HEK293 (cell line): ENCODE results near the gene SPON1.

Experiments used
- HOXA7 ChIP-seq: sonication (generic); formaldehyde crosslinking; IDR thresholded peaks from 2 replicates; pipeline ENCODE4 v1.8.1; 2022; ENCODE audit warnings: missing genetic modification reagents, borderline replicate concordance
- PRDM1 ChIP-seq: fragments of 450-650 bp; formaldehyde crosslinking; IDR thresholded peaks from 2 replicates; pipeline ENCODE4; 2016; ENCODE audit warnings: missing biosample characterization, missing genetic modification characterization
- ZFP37 ChIP-seq: fragments of 450-650 bp; formaldehyde crosslinking; IDR thresholded peaks from 2 replicates; pipeline ENCODE4 v1.5.1; 2016; ENCODE audit warnings: missing biosample characterization, missing genetic modification characterization
- ZNF174 ChIP-seq: fragments of 450-650 bp; formaldehyde crosslinking; IDR thresholded peaks from 2 replicates; pipeline ENCODE4 v1.5.0; 2017; ENCODE audit warnings: missing biosample characterization, mild to moderate bottlenecking, missing genetic modification characterization
- TF ChIP-seq, protein P1 (sequence below): fragments of 450-650 bp; formaldehyde crosslinking; IDR thresholded peaks from 2 replicates; pipeline ENCODE4 v1.5.1; 2016; ENCODE audit warnings: missing biosample characterization, missing genetic modification characterization, low read depth
- TF ChIP-seq, protein P2 (sequence below): fragments of 450-650 bp; formaldehyde crosslinking; IDR thresholded peaks from 2 replicates; pipeline ENCODE4 v1.5.1; 2016; ENCODE audit warnings: missing biosample characterization, missing genetic modification characterization

DNA sequence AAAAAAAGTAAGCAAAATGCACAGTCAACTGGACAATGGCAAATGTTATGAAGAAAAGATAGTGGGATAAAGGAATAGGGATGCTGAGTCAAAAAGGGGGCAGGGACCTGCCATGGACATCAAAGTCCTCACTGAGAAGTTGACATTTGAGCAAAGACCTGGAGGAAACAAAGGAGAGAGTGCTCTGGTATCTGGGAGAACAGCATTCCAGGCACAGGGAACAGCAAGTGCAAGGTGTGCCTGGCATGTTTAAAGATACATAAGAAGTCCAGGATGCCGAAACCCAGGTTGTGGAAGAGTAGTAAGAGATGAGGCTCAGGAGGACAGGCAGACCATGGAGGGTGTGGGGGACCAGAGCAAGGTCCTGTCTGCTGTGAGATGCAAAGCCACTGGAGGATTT is 273.2 kb downstream of the SPON1 start:
- TF ChIP-seq ZNF174 (tag by site-specific recombination) = no peak
- TF ChIP-seq, protein P1, sequence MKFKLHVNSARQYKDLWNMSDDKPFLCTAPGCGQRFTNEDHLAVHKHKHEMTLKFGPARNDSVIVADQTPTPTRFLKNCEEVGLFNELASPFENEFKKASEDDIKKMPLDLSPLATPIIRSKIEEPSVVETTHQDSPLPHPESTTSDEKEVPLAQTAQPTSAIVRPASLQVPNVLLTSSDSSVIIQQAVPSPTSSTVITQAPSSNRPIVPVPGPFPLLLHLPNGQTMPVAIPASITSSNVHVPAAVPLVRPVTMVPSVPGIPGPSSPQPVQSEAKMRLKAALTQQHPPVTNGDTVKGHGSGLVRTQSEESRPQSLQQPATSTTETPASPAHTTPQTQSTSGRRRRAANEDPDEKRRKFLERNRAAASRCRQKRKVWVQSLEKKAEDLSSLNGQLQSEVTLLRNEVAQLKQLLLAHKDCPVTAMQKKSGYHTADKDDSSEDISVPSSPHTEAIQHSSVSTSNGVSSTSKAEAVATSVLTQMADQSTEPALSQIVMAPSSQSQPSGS (tag by site-specific recombination) = no peak
- TF ChIP-seq, protein P2, sequence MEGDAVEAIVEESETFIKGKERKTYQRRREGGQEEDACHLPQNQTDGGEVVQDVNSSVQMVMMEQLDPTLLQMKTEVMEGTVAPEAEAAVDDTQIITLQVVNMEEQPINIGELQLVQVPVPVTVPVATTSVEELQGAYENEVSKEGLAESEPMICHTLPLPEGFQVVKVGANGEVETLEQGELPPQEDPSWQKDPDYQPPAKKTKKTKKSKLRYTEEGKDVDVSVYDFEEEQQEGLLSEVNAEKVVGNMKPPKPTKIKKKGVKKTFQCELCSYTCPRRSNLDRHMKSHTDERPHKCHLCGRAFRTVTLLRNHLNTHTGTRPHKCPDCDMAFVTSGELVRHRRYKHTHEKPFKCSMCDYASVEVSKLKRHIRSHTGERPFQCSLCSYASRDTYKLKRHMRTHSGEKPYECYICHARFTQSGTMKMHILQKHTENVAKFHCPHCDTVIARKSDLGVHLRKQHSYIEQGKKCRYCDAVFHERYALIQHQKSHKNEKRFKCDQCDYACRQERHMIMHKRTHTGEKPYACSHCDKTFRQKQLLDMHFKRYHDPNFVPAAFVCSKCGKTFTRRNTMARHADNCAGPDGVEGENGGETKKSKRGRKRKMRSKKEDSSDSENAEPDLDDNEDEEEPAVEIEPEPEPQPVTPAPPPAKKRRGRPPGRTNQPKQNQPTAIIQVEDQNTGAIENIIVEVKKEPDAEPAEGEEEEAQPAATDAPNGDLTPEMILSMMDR = no peak
- no peak for TF ChIP-seq HOXA7 (CRISPR knock-in tag)
- no peak for TF ChIP-seq PRDM1 (tag by site-specific recombination)
- TF ChIP-seq ZFP37 (tag by site-specific recombination) = no peak
